Measurements from ENCODE around the gene SPEM1.

SPEM1 gene

DNA sequence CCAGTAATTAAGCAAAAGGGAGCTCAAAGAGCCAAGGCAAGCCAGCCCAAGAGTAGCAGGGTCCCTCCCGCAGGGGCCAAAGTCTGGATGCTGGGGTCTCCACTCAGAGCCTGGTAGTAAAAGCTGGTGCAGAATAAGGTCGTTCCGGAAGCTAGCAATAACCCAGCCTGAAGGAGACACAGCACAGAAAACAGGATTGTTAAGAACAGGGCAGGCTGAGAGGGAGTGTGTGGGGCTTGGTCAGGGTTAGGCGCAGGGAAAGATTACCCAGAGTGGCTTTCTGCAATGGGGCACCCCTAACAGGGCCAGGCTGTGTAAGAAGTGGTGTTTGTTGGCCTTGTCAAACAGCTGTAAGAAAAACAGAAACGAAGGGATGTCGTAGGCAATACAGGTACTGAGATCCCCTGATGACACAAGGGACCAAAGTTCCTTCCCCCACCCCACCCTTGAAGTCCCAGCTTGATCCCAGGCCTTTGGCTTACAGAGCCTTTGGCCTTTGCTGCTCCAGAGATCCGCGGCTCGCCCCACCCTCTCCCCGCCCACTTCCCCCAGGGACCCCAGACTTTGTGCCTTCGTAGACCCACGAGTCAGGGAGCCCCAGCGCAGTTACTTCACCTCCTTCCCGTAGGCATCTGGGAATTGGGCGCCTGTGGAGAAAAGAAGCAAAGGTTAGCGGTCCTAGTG, 16.9 kb upstream of the SPEM1 start:
- DNase-seq: no peak

DNA sequence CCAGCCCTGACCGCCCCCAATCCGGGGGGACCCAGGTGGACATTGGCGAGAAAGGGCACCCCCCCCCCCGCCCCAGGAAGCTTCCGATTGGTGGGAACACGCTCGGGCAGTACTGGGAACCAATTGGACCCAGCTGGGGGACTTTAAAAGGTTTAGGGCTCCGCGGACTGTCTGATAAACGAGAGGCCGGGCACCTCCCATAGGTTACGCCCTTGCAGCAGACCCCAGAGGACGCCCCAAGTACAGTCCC, 16.5 kb upstream of the SPEM1 start:
- DNase-seq: no peak

DNA sequence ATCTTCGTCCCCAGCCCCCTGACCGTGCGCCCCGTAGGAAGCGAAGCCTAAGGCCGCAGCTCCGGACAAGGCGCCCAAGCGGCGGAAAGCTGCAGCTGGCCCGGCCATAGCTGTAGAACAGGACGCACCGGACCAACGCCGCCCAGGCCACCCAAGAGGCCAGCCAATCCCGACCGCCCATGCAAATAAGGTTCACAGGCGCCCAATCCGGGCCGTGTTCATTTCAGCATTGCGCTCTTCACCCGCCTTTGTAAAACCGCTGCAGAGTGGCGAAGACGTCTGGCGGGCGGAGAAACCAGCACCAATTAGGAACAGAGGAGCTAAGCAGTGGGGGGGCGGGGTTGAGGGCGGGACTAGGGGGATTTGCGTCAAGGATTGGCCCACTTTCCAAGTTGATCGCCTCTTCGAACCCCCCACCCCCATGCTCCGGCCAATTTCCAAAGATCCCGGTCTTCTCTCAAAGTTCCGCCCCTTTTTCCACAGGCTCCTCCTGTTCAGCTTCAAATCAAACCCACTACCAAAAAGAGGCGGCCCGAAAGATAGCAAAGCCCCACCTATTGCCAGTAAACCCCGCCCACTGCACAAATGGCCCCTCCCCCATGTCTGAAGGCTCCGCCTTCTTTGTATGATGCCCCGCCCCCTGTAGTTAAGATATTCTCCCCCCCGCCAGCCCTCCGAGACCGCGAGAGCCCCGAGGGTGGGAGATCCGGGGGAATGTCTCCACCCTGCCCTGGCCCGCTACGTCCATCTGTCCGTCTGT, 16.0 kb upstream of the SPEM1 start, which contains the start of gene TMEM256:
Gene TMEM256, minus strand, starts transcription at position 121 of the 760 bp plus-strand sequence. Its CDS starts 13 bp downstream, at position 108.
- peak; percentile 99 for DNase-seq

DNA sequence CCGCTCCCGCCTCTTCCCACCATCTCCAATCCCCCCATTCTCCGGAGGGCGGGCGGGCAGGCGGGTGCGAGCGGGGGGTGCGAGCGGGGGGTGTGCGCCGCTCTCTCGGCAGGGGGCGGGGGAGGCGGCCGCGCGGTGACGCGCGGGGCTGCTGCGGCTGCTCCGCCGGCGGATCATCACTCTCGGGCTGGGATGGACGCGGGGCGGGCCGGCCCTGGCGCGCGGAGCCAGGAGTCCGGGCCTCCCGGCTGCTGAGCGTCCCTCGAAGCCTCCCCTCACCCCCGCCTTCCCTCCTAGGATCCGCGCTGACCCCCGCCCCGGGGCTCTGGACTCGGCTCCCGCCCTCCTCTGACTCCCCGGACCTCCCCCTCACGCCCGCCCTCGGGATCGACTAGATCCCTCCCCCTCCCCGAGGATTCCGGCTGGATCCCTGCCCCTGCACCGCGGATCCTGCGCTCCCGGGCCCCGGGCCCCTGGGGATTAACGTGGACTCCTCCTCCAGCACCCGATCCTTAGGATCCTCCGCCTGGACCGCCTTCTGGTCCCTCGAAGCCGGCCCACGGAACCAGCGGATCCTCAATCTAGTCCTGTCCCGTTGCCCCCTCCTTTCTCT, 15.3 kb upstream of the SPEM1 start:
- DNase-seq: peak; percentile 71

DNA sequence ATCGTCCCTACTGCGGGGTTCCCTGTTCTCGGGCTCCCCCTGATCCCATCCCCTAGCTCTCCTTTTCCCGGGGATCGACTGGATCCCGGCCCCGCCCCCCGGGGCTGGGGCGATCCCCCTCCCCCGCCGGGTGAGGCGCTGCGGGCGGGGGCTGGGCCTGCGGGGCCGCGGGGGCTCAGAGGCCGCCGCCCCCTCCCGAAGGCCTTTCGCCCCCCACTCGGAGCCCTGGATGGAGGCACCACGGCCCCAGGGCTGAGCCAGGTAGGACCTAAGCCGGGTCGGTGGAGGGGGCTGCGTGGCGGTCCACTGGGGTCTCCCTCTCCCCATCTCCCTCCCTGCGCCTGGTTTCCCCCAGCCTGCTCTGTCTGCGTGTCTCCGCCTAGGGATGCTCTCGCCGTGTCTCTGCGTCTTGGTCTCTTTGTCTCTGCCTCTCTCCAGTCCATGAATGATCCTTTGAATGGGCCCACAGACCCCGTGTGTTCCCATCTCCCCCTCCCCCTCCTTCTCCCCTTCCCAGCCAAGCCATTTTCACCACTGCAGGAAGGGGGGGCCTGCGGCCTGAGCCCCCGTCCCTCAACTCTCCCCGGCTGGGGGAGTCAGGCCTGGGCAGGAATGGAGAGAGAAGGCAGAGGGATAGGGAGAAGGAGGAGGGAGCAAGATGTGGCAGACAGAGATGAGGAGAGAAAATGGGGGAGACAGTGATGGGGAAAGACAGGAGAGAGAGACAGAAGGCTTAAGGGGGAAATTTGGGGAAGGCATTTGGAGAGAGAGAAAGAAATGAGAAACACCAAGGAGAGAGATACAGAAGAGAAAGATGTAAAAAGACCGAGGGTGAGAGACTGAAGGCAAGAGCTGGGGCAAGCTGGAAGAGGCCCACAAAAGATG, 14.5 kb upstream of the SPEM1 start:
- DNase-seq: no peak

DNA sequence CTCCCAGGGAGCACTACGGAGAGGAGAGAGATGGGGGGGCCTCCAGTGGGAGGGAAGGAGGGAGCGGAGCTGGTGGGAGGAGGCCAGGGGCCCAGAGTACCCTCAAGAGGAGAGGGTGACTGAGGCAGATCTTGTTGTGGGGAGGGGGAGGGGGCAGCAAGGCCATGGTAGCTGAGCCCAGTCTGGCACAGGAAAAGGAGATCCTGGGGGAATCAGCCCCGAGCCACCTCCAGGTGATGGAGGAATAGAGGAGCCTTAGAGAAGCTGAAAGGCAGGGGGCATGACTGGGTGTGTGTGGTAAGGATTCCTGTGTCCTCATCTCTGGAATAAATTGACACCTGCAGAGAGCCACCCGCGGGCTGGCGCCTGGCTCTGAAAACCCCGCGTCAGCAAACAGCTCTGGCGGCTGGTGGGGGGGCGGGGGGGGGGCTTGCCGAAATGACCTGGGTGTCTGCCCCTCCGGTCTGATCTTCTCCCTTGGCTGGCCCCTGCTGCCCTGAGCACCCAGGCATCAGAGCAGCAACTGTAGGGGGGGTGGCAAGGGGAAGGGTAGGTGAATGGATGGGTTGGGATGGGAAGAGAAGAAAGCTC, 13.8 kb upstream of the SPEM1 start:
- no peak for DNase-seq

- no peak for DNase-seq
Observed at GRCh38 chr17:7407082-7407481, 13.0 kb upstream of the SPEM1 start.

DNA sequence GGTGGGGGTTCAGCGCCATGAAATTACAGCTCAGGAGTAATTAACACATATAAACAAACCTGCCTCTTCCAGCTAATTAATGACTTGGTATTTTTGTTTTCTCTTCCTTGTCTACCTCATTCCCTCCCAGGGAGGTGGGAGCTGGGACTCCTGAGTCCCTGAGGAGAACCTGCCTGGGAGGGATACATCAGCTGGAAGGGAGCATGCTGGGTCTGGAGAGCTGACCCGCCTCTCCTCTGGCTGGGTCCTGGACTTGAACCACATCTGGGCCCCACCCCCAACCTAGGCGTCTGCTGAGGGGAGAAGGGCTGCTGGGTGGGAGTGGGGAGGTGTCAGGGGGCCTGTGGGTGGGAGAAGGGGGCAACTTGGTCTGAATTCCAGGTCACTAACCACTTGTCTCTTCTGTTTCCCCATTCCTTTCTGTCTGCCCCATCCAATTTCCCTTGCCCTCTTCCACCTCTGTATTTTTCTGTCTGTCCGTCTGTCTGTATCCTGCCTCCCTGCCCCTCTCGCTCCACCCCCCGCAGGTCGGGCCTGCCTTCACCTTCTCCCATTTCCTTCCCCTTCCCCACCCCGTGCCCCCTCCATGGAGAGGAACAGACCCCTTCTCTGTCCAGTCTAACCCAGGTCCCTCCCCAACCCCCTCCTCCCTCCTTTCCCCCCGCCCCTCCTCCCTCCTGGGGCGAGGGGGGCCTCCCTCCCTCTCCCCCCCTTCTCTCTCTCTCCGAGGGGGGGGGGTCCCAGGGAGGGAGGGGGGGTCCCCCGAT, 12.5 kb upstream of the SPEM1 start, which contains the start of gene NLGN2:
Gene NLGN2, plus strand, starts transcription at position 361 of the 767 bp plus-strand sequence. CDS start 411 bp downstream, outside the sequence.
- no peak for DNase-seq

DNA sequence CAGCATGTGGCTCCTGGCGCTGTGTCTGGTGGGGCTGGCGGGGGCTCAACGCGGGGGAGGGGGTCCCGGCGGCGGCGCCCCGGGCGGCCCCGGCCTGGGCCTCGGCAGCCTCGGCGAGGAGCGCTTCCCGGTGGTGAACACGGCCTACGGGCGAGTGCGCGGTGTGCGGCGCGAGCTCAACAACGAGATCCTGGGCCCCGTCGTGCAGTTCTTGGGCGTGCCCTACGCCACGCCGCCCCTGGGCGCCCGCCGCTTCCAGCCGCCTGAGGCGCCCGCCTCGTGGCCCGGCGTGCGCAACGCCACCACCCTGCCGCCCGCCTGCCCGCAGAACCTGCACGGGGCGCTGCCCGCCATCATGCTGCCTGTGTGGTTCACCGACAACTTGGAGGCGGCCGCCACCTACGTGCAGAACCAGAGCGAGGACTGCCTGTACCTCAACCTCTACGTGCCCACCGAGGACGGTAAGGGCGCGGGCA, 11.8 kb upstream of the SPEM1 start:
- DNase-seq: no peak

GRCh38 chr17:7408863-7409262, 11.3 kb upstream of the SPEM1 start:
- no peak for DNase-seq

- DNase-seq: no peak
Observed at GRCh38 chr17:7409716-7410115, 10.4 kb upstream of the SPEM1 start.

DNA sequence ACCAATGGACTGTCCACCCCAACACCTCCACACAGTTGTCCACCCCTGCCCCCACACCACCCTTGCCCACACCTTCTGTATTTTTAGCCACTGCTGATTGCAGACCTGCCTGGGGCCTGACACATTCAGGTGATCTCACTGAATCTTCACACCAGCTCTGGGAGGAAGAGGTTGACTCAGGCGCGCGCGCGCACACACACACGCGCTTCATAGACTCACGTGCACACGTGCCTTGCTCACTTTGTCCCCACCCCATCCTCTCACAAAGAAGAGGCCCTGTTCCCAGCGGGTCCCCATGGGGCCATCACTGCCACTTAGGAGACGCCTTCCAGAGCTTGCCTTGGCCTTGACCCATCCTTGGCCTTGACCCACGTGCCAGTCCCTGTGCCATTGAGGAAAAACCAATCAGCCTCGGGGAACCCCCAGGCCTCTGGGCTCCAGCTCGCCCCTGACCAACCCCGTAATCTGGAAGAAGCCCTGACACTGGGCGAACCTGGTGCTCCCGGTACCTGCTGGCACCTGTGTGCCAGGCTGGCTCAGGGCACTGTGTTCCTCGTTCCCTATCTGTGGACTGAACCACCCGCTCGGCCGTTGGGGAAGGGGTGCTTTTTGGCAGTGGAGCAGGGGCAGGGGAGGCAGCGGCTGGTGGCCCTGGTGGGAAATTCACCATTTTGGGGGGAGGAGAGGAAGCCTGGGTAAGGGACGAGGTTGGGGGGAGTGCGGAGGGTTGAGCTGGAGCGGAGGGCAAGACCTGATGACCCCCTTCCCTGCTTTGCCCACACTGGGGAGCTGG, 9.3 kb upstream of the SPEM1 start:
- DNase-seq: no peak

- DNase-seq: no peak
Observed at GRCh38 chr17:7411427-7411750, 8.7 kb upstream of the SPEM1 start.

DNA sequence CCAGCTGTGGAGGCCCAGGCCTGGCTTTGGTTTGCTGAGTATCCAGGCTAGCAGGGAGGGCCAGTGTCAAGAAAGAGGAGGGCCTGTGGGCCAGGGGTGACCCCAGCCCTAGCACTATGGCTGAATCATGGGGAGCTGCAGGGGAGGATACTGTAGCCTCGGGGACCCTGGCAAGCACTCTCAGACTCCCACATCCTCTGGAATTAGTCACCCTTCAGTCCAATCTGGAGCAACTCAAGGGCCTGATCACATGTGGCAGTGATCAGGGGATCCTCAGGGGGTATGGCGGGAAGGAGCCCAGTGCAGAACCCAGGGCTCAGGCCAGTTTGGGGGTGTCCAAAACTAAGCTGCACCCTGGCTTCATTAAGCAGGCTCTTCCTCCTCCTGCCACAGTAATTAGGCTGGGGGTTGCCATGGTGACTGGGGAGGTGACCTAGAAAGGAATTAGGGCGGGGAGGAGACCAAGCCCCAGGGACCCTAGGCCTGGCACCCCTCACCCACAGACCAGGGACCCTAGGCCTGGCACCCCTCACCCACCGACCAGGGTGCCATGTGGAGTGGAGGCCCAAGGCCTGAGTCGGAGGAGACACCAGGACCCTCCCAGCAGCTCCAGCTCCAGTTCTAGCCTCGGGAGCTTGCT, 6.7 kb upstream of the SPEM1 start:
- DNase-seq: no peak

DNA sequence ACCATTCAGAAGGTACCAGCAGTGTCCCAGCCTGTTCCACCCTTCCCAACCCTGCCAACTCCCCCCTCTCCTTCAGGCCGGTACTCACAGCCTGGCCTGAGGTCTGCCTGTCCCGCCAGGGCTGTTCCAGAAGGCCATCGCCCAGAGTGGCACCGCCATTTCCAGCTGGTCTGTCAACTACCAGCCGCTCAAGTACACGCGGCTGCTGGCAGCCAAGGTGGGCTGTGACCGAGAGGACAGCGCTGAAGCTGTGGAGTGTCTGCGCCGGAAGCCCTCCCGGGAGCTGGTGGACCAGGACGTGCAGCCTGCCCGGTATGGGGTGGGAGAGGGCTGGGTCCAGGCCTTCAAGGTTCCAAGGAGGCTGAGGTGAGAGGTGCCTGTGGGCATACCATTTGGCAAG, 5.3 kb upstream of the SPEM1 start:
- no peak for DNase-seq

DNA sequence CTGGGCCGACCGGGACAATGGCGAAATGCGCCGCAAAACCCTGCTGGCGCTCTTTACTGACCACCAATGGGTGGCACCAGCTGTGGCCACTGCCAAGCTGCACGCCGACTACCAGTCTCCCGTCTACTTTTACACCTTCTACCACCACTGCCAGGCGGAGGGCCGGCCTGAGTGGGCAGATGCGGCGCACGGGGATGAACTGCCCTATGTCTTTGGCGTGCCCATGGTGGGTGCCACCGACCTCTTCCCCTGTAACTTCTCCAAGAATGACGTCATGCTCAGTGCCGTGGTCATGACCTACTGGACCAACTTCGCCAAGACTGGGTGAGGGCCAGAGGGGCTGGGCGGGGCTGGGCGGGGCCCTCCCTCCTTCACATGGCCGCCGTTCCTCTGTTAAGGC, 4.3 kb upstream of the SPEM1 start:
- no peak for DNase-seq

DNA sequence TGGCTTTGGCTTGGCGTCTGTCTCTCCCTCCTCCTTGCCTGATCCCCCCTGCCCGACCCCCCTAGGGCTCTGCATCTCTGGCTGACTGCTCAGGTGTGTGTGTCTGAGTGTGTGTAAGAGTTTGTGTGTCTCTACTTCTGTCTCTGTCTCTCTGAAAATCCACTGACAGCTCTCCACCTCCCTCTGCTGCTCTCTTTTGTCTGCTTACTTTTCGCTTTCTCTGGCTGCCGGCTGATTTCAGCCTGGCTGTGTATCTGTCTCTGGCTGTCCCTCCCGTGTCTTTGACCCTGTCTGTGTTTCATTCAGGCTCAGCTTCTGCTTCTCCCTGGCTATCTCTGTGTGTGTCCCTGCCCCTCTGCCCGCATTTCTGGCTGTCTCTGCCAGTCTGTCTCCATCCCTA, 3.8 kb upstream of the SPEM1 start:
- DNase-seq: no peak

DNA sequence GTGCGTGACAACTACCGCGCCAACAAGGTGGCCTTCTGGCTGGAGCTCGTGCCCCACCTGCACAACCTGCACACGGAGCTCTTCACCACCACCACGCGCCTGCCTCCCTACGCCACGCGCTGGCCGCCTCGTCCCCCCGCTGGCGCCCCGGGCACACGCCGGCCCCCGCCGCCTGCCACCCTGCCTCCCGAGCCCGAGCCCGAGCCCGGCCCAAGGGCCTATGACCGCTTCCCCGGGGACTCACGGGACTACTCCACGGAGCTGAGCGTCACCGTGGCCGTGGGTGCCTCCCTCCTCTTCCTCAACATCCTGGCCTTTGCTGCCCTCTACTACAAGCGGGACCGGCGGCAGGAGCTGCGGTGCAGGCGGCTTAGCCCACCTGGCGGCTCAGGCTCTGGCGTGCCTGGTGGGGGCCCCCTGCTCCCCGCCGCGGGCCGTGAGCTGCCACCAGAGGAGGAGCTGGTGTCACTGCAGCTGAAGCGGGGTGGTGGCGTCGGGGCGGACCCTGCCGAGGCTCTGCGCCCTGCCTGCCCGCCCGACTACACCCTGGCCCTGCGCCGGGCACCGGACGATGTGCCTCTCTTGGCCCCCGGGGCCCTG, 3.0 kb upstream of the SPEM1 start:
- DNase-seq: no peak

DNA sequence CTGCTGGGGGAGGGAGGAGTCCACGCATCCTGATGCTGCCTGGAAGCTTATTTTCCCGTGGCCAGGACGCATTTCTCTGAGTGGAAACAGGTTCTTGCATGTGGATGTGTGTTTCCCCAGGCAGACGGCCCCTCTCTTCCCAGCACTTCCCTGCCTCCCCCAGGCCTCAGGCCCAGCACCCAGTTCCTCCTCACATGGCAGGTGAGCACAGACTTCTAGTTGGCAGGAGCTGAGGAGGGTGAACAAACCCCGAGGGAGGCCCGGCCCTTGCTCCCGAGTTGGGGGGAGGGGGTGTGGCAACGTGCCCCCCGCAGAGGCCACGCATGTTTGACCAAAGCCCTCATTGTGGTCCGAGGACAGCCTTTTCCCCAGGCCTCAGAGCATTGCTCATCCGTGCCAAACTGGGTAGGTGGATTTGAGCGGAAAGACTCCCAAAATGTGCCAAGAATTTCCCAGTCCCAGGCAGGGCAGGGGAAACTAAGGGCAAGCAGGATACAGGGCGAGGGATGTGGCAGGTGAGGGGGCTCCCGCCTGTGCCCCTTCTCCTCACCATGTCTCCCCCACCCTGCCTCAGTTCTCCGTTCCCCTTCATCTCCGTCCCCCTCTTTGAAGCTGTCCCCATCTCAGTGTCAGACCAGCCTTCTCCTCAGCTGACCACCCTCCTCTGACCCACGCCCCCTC, 1.5 kb upstream of the SPEM1 start:
- no peak for DNase-seq

DNA sequence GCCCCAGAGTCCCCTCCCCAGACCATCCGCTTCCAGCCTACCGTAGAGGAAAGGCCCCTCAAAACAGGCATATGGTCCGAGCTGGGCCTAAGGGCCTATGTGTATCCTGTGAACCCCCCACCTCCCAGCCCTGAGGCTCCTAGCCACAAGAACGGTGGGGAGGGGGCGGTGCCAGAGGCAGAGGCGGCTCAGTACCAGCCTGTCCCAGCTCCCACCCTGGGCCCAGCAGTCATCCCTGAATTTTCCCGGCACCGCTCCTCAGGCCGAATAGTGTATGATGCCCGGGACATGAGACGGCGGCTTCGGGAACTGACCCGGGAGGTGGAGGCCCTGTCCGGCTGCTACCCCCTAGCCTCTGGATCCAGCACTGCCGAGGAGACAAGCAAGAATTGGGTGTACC, 1.1 kb downstream of the SPEM1 start:
- DNase-seq: no peak

Data from right forelimb (tissue), 1 donor.